IMR-90 (cell line): ENCODE data around the gene PTGDR2. TPM values are rescaled to one million over a fixed set of nuclear protein-coding genes. Genes with fewer than 3 reads are reported as not detected.

Experiments used
- ATAC-seq: fragments of 200-7000 bp; cut with Tn5 transposase; 2 replicates; pipeline ENCODE4 v1.9.1; 2020; ENCODE audit warnings: low read depth, mild to moderate bottlenecking, moderate library complexity
- BruUV-seq: library from RNA; stranded (reverse); fragments of 400-500 nt; replicated peaks from 2 replicates; lab custom pipeline; 2021; lab: Mats Ljungman, UMichigan
- CTCF ChIA-PET: fragments of 300-600 bp; formaldehyde crosslinking; extraction: SDS; loops from one replicate; lab custom pipeline; 2021; ENCODE audit warnings: antibody characterized with exemption; lab: Yijun Ruan, JAX
- POLR2A ChIA-PET: fragments of 300-600 bp; sonication (Branson Sonifier 250); formaldehyde crosslinking; loops from one replicate; lab custom pipeline; 2022; ENCODE audit warnings: antibody characterized with exemption; ENCODE audit not compliant: unreplicated experiment; lab: Charles Lee
- DNase-seq: peaks from one replicate; pipeline ENCODE4 v3.0.0; 2013
- H2AFZ ChIP-seq: replicated peaks from 2 replicates; pipeline ENCODE3; 2013; ENCODE audit warnings: low read length, mild to moderate bottlenecking; ENCODE audit not compliant: poor library complexity
- H2AK5ac ChIP-seq: 2 replicates; pipeline ENCODE4 v1.6.1; 2013; ENCODE audit warnings: low read depth, low read length, inconsistent platforms
- H2AK9ac ChIP-seq: replicated peaks from 2 replicates; pipeline ENCODE3; 2013; ENCODE audit warnings: mild to moderate bottlenecking, low read depth, low read length, moderate library complexity; ENCODE audit not compliant: poor library complexity
- H2BK120ac ChIP-seq: 2 replicates; pipeline ENCODE4 v1.6.1; 2013; ENCODE audit warnings: low read depth, low read length, inconsistent platforms
- H2BK15ac ChIP-seq: 3 replicates; pipeline ENCODE4 v1.6.1; 2013; ENCODE audit warnings: low read depth, low read length, inconsistent platforms
- H2BK20ac ChIP-seq: 2 replicates; pipeline ENCODE4 v1.6.1; 2013; ENCODE audit warnings: low read depth, mild to moderate bottlenecking, inconsistent platforms, low read length, moderate library complexity
- H2BK5ac ChIP-seq: 2 replicates; pipeline ENCODE4 v1.6.1; 2013; ENCODE audit warnings: mild to moderate bottlenecking, low read depth, low read length, inconsistent platforms; ENCODE audit not compliant: poor library complexity, severe bottlenecking
- H3K14ac ChIP-seq: replicated peaks from 2 replicates; pipeline ENCODE4 v1.6.1; 2013; ENCODE audit warnings: low read depth, low read length, inconsistent platforms
- H3K18ac ChIP-seq: 2 replicates; pipeline ENCODE4 v1.6.1; 2013; ENCODE audit warnings: low read depth, low read length, control low read depth
- H3K23ac ChIP-seq: 2 replicates; pipeline ENCODE4 v1.6.1; 2013; ENCODE audit warnings: low read depth, low read length, inconsistent platforms
- H3K27ac ChIP-seq: 2 replicates; pipeline ENCODE4 v1.5.1; 2013; ENCODE audit warnings: mild to moderate bottlenecking, control low read depth, low read length; ENCODE audit not compliant: insufficient read depth
- H3K27me3 ChIP-seq: 2 replicates; pipeline ENCODE4 v1.6.1; 2013; ENCODE audit warnings: low read length; ENCODE audit not compliant: control insufficient read depth, insufficient read depth
- H3K36me3 ChIP-seq: 2 replicates; pipeline ENCODE4 v1.6.1; 2013; ENCODE audit warnings: low read length, mixed read lengths; ENCODE audit not compliant: control insufficient read depth, insufficient read depth
- H3K4ac ChIP-seq: 2 replicates; pipeline ENCODE4 v1.6.1; 2013; ENCODE audit warnings: low read depth, low read length, inconsistent platforms
- H3K4me1 ChIP-seq: 2 replicates; pipeline ENCODE4 v1.6.1; 2013; ENCODE audit warnings: low read length, mixed read lengths; ENCODE audit not compliant: control insufficient read depth, insufficient read depth
- H3K4me2 ChIP-seq: 2 replicates; pipeline ENCODE4 v1.6.1; 2013; ENCODE audit warnings: low read depth, mild to moderate bottlenecking, control low read depth, low read length, moderate library complexity
- H3K4me3 ChIP-seq: 2 replicates; pipeline ENCODE4 v1.5.1; 2013; ENCODE audit warnings: low read depth, mild to moderate bottlenecking, control low read depth, low read length, moderate library complexity; ENCODE audit not compliant: insufficient read depth
- H3K56ac ChIP-seq: 2 replicates; pipeline ENCODE4 v1.6.1; 2013; ENCODE audit warnings: low read length, inconsistent platforms; ENCODE audit not compliant: insufficient read depth; ENCODE audit errors: extremely low read depth
- H3K79me1 ChIP-seq, 2 experiments: 2 replicates each; pipeline ENCODE4 v1.6.1; 2013; ENCODE audit warnings: low read length in 2 of 2, inconsistent platforms in 1 of 2, low read depth in 1 of 2
- H3K9ac ChIP-seq: 2 replicates; pipeline ENCODE4 v1.6.1; 2013; ENCODE audit warnings: low read depth, low read length, control low read depth
- H3K9me1 ChIP-seq: 2 replicates; pipeline ENCODE4 v1.6.1; 2013; ENCODE audit warnings: low read length, inconsistent platforms; ENCODE audit not compliant: insufficient read depth
- H3K9me3 ChIP-seq: 2 replicates; pipeline ENCODE4 v1.6.1; 2013; ENCODE audit warnings: low read length; ENCODE audit not compliant: control insufficient read depth, insufficient read depth
- H4K20me1 ChIP-seq: 2 replicates; pipeline ENCODE4 v1.6.1; 2013; ENCODE audit warnings: low read length, inconsistent platforms; ENCODE audit not compliant: insufficient read depth
- H4K5ac ChIP-seq: 2 replicates; pipeline ENCODE4 v1.6.1; 2013; ENCODE audit warnings: mild to moderate bottlenecking, low read depth, low read length, control low read depth
- H4K8ac ChIP-seq, 2 experiments: 2 replicates each; pipeline ENCODE4 v1.6.1; 2013; ENCODE audit warnings: low read depth in 2 of 2, low read length in 2 of 2, control low read depth in 1 of 2, inconsistent platforms in 1 of 2
- H4K91ac ChIP-seq: 2 replicates; pipeline ENCODE4 v1.6.1; 2013; ENCODE audit warnings: low read depth, low read length, inconsistent platforms; ENCODE audit not compliant: insufficient read depth
- BHLHE40 ChIP-seq: fragments of 150-350 bp; IDR thresholded peaks from 2 replicates; pipeline ENCODE4 v1.6.1; 2016; ENCODE audit warnings: mild to moderate bottlenecking, low read depth, low read length
- CEBPB ChIP-seq: IDR thresholded peaks from 2 replicates; pipeline ENCODE4 v1.6.1; 2012; ENCODE audit warnings: low read depth, low read length, improper control_type of control experiment
- CHD1 ChIP-seq: IDR thresholded peaks from 2 replicates; pipeline ENCODE4 v1.6.1; 2012; ENCODE audit warnings: low read depth, low read length, improper control_type of control experiment
- CTCF ChIP-seq: conservative IDR thresholded peaks from 2 replicates; pipeline ENCODE4 v1.5.1; 2012; ENCODE audit warnings: mild to moderate bottlenecking, low read depth, low read length, improper control_type of control experiment
- FOS ChIP-seq: fragments of 150-350 bp; IDR thresholded peaks from 2 replicates; pipeline ENCODE4 v1.6.1; 2016; ENCODE audit warnings: low read depth, low read length
- MAFK ChIP-seq: IDR thresholded peaks from 2 replicates; pipeline ENCODE4 v1.6.1; 2012; ENCODE audit warnings: low read depth, low read length, improper control_type of control experiment
- SMC3 ChIP-seq: fragments of 150-350 bp; IDR thresholded peaks from 2 replicates; pipeline ENCODE4 v1.6.1; 2016; ENCODE audit warnings: low read depth, mild to moderate bottlenecking, antibody characterized with exemption, low read length, moderate library complexity
- WGBS, 2 experiments: methylation state at CpG; one replicate each; pipeline versions ENCODE4 v1.1.5 to v1.1.7; 2013; ENCODE audit warnings: missing lambda C conversion rate in 2 of 2; ENCODE audit not compliant: insufficient read length in 1 of 2; ENCODE audit errors: extremely low coverage in 2 of 2; 5-methylcytosine and 5-hydroxymethylcytosine counted together
- dilution Hi-C: fragments of 300-500 bp; cut with HindIII; formaldehyde crosslinking; loops from one replicate; pipeline ENCODE4 v1.14.3; 2018; ENCODE audit warnings: low sequenced_read_pairs; ENCODE audit not compliant: unreplicated experiment
- in situ Hi-C: fragments of 300-500 bp; cut with MboI; formaldehyde crosslinking; loops from 3 replicates; pipeline ENCODE4 v1.14.3; 2019; ENCODE audit warnings: low sequenced_read_pairs, inconsistent platforms, mixed read lengths
- intact Hi-C: fragments of 100-400 bp; cut with micrococcal nuclease; formaldehyde crosslinking; loops from 2 replicates; pipeline ENCODE4 v1.10.0; 2022
- polyA plus RNA-seq, 3 experiments: library from polyadenylated mRNA; depleted of rRNA; stranded (reverse); fragments of >200 nt; gene quantifications; 2 replicates each; pipeline ENCODE4 v1.2.3, GENCODE V29; 2012; ENCODE audit warnings: low replicate concordance in 1 of 3
- total RNA-seq: library from RNA; depleted of rRNA; stranded (reverse); fragments of >200 nt; gene quantifications from 2 replicates; pipeline ENCODE4 v1.2.3, GENCODE V29; 2012

Gene PTGDR2
- total and polyA plus RNA-seq, 2 of the 4 experiments (the other 2 are of a cell fraction), result under 0.01 to 0.12 TPM

- no peak overlapping the region for H3K18ac ChIP-seq
- no peak overlapping the region for H4K8ac ChIP-seq
- H3K4ac ChIP-seq, result no peak overlapping the region
- no peak for TF ChIP-seq CTCF
- TF ChIP-seq SMC3, result no peak
- TF ChIP-seq MAFK, result no peak
- no peak for TF ChIP-seq CHD1
- TF ChIP-seq FOS, result no peak
- no peak for TF ChIP-seq BHLHE40
- no peak for TF ChIP-seq CEBPB
- no peak overlapping the region for H3K9ac ChIP-seq
- no peak overlapping the region for H3K4me2 ChIP-seq
- intact Hi-C loops, result no loop called here
- CTCF ChIA-PET, result no interaction called here
- no peaks in the 10 kb centered on the region for H3K9me3 ChIP-seq
- 0 out of 2 replicates have a peak, but pooled peaks cover 3% of the 10 kb centered on the region for H4K20me1 ChIP-seq
- DNase-seq, result no peak
- no peak overlapping the region for H2AK9ac ChIP-seq
- H3K56ac ChIP-seq, result no peak overlapping the region
- H3K14ac ChIP-seq, result no peak overlapping the region
- no TSS peak for BruUV-seq
- H2BK5ac ChIP-seq, result no peak overlapping the region
- H2BK15ac ChIP-seq, result no peak overlapping the region
- no peak overlapping the region for H3K4me3 ChIP-seq
- H3K36me3 ChIP-seq, result peaks cover 34% of the 10 kb centered on the region
- no peak overlapping the region for H2AFZ ChIP-seq
- H4K91ac ChIP-seq, result no peak overlapping the region
- no peaks in the 10 kb centered on the region for H3K27me3 ChIP-seq
- in situ Hi-C loops, result no loop called here
- dilution Hi-C loops, result no loop called here
- H3K9me1 ChIP-seq, result 0 out of 2 replicates have a peak, but pooled peaks cover 3% of the 10 kb centered on the region
- peaks cover 3% of the 10 kb centered on the region; the same call in 1 of the 2 replicates for H3K4me1 ChIP-seq
- no peak overlapping the region for H3K27ac ChIP-seq
- WGBS, 2 experiments, result 98% methylated on average over 6 of the region's 29 CpGs; no CpG with 5 or more reads in 1 of the 2 experiments
- H3K79me1 ChIP-seq, result peaks cover 11 to 18% of the 10 kb centered on the region in 2 experiments; a peak in 3 of 4 replicates
- H2BK20ac ChIP-seq, result no peak overlapping the region
- no peak overlapping the region for H2BK120ac ChIP-seq
- ATAC-seq, result no peak
- no peak overlapping the region for H4K5ac ChIP-seq
- H2AK5ac ChIP-seq, result no peak overlapping the region
- POLR2A ChIA-PET, result no interaction called here
- H3K23ac ChIP-seq, result no peak overlapping the region
Observed at GRCh38 chr11:60849641-60850520, 5.9 kb downstream of the PTGDR2 start.
